IMR-90 (cell line): ENCODE data around the gene CA6. TPM values are rescaled to one million over a fixed set of nuclear protein-coding genes. Genes with fewer than 3 reads are reported as not detected.

Experiments
- ATAC-seq: fragments of 200-7000 bp; cut with Tn5 transposase; 2 replicates; pipeline ENCODE4 v1.9.1; 2020; ENCODE audit warnings: low read depth, mild to moderate bottlenecking, moderate library complexity
- BruUV-seq: library from RNA; stranded (reverse); fragments of 400-500 nt; replicated peaks from 2 replicates; lab custom pipeline; 2021; lab: Mats Ljungman, UMichigan
- CTCF ChIA-PET: fragments of 300-600 bp; formaldehyde crosslinking; extraction: SDS; loops from one replicate; lab custom pipeline; 2021; ENCODE audit warnings: antibody characterized with exemption; lab: Yijun Ruan, JAX
- POLR2A ChIA-PET: fragments of 300-600 bp; sonication (Branson Sonifier 250); formaldehyde crosslinking; loops from one replicate; lab custom pipeline; 2022; ENCODE audit warnings: antibody characterized with exemption; ENCODE audit not compliant: unreplicated experiment; lab: Charles Lee
- DNase-seq: peaks from one replicate; pipeline ENCODE4 v3.0.0; 2013
- H2AFZ ChIP-seq: replicated peaks from 2 replicates; pipeline ENCODE3; 2013; ENCODE audit warnings: low read length, mild to moderate bottlenecking; ENCODE audit not compliant: poor library complexity
- H2AK5ac ChIP-seq: 2 replicates; pipeline ENCODE4 v1.6.1; 2013; ENCODE audit warnings: low read depth, low read length, inconsistent platforms
- H2AK9ac ChIP-seq: replicated peaks from 2 replicates; pipeline ENCODE3; 2013; ENCODE audit warnings: mild to moderate bottlenecking, low read depth, low read length, moderate library complexity; ENCODE audit not compliant: poor library complexity
- H2BK120ac ChIP-seq: 2 replicates; pipeline ENCODE4 v1.6.1; 2013; ENCODE audit warnings: low read depth, low read length, inconsistent platforms
- H2BK15ac ChIP-seq: 3 replicates; pipeline ENCODE4 v1.6.1; 2013; ENCODE audit warnings: low read depth, low read length, inconsistent platforms
- H2BK20ac ChIP-seq: 2 replicates; pipeline ENCODE4 v1.6.1; 2013; ENCODE audit warnings: low read depth, mild to moderate bottlenecking, inconsistent platforms, low read length, moderate library complexity
- H2BK5ac ChIP-seq: 2 replicates; pipeline ENCODE4 v1.6.1; 2013; ENCODE audit warnings: mild to moderate bottlenecking, low read depth, low read length, inconsistent platforms; ENCODE audit not compliant: poor library complexity, severe bottlenecking
- H3K14ac ChIP-seq: replicated peaks from 2 replicates; pipeline ENCODE4 v1.6.1; 2013; ENCODE audit warnings: low read depth, low read length, inconsistent platforms
- H3K18ac ChIP-seq: 2 replicates; pipeline ENCODE4 v1.6.1; 2013; ENCODE audit warnings: low read depth, low read length, control low read depth
- H3K23ac ChIP-seq: 2 replicates; pipeline ENCODE4 v1.6.1; 2013; ENCODE audit warnings: low read depth, low read length, inconsistent platforms
- H3K27ac ChIP-seq: 2 replicates; pipeline ENCODE4 v1.5.1; 2013; ENCODE audit warnings: mild to moderate bottlenecking, control low read depth, low read length; ENCODE audit not compliant: insufficient read depth
- H3K27me3 ChIP-seq: 2 replicates; pipeline ENCODE4 v1.6.1; 2013; ENCODE audit warnings: low read length; ENCODE audit not compliant: control insufficient read depth, insufficient read depth
- H3K36me3 ChIP-seq: 2 replicates; pipeline ENCODE4 v1.6.1; 2013; ENCODE audit warnings: low read length, mixed read lengths; ENCODE audit not compliant: control insufficient read depth, insufficient read depth
- H3K4ac ChIP-seq: 2 replicates; pipeline ENCODE4 v1.6.1; 2013; ENCODE audit warnings: low read depth, low read length, inconsistent platforms
- H3K4me1 ChIP-seq: 2 replicates; pipeline ENCODE4 v1.6.1; 2013; ENCODE audit warnings: low read length, mixed read lengths; ENCODE audit not compliant: control insufficient read depth, insufficient read depth
- H3K4me2 ChIP-seq: 2 replicates; pipeline ENCODE4 v1.6.1; 2013; ENCODE audit warnings: low read depth, mild to moderate bottlenecking, control low read depth, low read length, moderate library complexity
- H3K4me3 ChIP-seq: 2 replicates; pipeline ENCODE4 v1.5.1; 2013; ENCODE audit warnings: low read depth, mild to moderate bottlenecking, control low read depth, low read length, moderate library complexity; ENCODE audit not compliant: insufficient read depth
- H3K56ac ChIP-seq: 2 replicates; pipeline ENCODE4 v1.6.1; 2013; ENCODE audit warnings: low read length, inconsistent platforms; ENCODE audit not compliant: insufficient read depth; ENCODE audit errors: extremely low read depth
- H3K79me1 ChIP-seq, 2 experiments: 2 replicates each; pipeline ENCODE4 v1.6.1; 2013; ENCODE audit warnings: low read length in 2 of 2, inconsistent platforms in 1 of 2, low read depth in 1 of 2
- H3K9ac ChIP-seq: 2 replicates; pipeline ENCODE4 v1.6.1; 2013; ENCODE audit warnings: low read depth, low read length, control low read depth
- H3K9me1 ChIP-seq: 2 replicates; pipeline ENCODE4 v1.6.1; 2013; ENCODE audit warnings: low read length, inconsistent platforms; ENCODE audit not compliant: insufficient read depth
- H3K9me3 ChIP-seq: 2 replicates; pipeline ENCODE4 v1.6.1; 2013; ENCODE audit warnings: low read length; ENCODE audit not compliant: control insufficient read depth, insufficient read depth
- H4K20me1 ChIP-seq: 2 replicates; pipeline ENCODE4 v1.6.1; 2013; ENCODE audit warnings: low read length, inconsistent platforms; ENCODE audit not compliant: insufficient read depth
- H4K5ac ChIP-seq: 2 replicates; pipeline ENCODE4 v1.6.1; 2013; ENCODE audit warnings: mild to moderate bottlenecking, low read depth, low read length, control low read depth
- H4K8ac ChIP-seq, 2 experiments: 2 replicates each; pipeline ENCODE4 v1.6.1; 2013; ENCODE audit warnings: low read depth in 2 of 2, low read length in 2 of 2, control low read depth in 1 of 2, inconsistent platforms in 1 of 2
- H4K91ac ChIP-seq: 2 replicates; pipeline ENCODE4 v1.6.1; 2013; ENCODE audit warnings: low read depth, low read length, inconsistent platforms; ENCODE audit not compliant: insufficient read depth
- BHLHE40 ChIP-seq: fragments of 150-350 bp; IDR thresholded peaks from 2 replicates; pipeline ENCODE4 v1.6.1; 2016; ENCODE audit warnings: mild to moderate bottlenecking, low read depth, low read length
- CEBPB ChIP-seq: IDR thresholded peaks from 2 replicates; pipeline ENCODE4 v1.6.1; 2012; ENCODE audit warnings: low read depth, low read length, improper control_type of control experiment
- CHD1 ChIP-seq: IDR thresholded peaks from 2 replicates; pipeline ENCODE4 v1.6.1; 2012; ENCODE audit warnings: low read depth, low read length, improper control_type of control experiment
- FOS ChIP-seq: fragments of 150-350 bp; IDR thresholded peaks from 2 replicates; pipeline ENCODE4 v1.6.1; 2016; ENCODE audit warnings: low read depth, low read length
- MAFK ChIP-seq: IDR thresholded peaks from 2 replicates; pipeline ENCODE4 v1.6.1; 2012; ENCODE audit warnings: low read depth, low read length, improper control_type of control experiment
- MAZ ChIP-seq: IDR thresholded peaks from 2 replicates; pipeline ENCODE4 v1.6.1; 2012; ENCODE audit warnings: low read depth, mild to moderate bottlenecking, low read length, improper control_type of control experiment, moderate library complexity, borderline replicate concordance
- MXI1 ChIP-seq: IDR thresholded peaks from 2 replicates; pipeline ENCODE4 v1.6.1; 2012; ENCODE audit warnings: low read depth, mild to moderate bottlenecking, low read length, moderate library complexity, borderline replicate concordance
- NFE2L2 ChIP-seq: fragments of 150-350 bp; IDR thresholded peaks from 2 replicates; pipeline ENCODE4 v1.6.1; 2016; ENCODE audit warnings: low read depth, mild to moderate bottlenecking, low read length
- POLR2A ChIP-seq: IDR thresholded peaks from 2 replicates; pipeline ENCODE4 v1.6.1; 2012; ENCODE audit warnings: mild to moderate bottlenecking, low read depth, low read length
- RAD21 ChIP-seq: IDR thresholded peaks from 2 replicates; pipeline ENCODE4 v1.6.1; 2012; ENCODE audit warnings: low read length, improper control_type of control experiment
- RCOR1 ChIP-seq: IDR thresholded peaks from 2 replicates; pipeline ENCODE4 v1.6.1; 2012; ENCODE audit warnings: mild to moderate bottlenecking, low read length, improper control_type of control experiment; ENCODE audit not compliant: insufficient replicate concordance
- RFX5 ChIP-seq: IDR thresholded peaks from 2 replicates; pipeline ENCODE4 v1.8.0; 2012; ENCODE audit warnings: low read depth, mild to moderate bottlenecking, low read length, moderate library complexity
- WGBS, 2 experiments: methylation state at CpG; one replicate each; pipeline versions ENCODE4 v1.1.5 to v1.1.7; 2013; ENCODE audit warnings: missing lambda C conversion rate in 2 of 2; ENCODE audit not compliant: insufficient read length in 1 of 2; ENCODE audit errors: extremely low coverage in 2 of 2; 5-methylcytosine and 5-hydroxymethylcytosine counted together
- dilution Hi-C: fragments of 300-500 bp; cut with HindIII; formaldehyde crosslinking; loops from one replicate; pipeline ENCODE4 v1.14.3; 2018; ENCODE audit warnings: low sequenced_read_pairs; ENCODE audit not compliant: unreplicated experiment
- in situ Hi-C: fragments of 300-500 bp; cut with MboI; formaldehyde crosslinking; loops from 3 replicates; pipeline ENCODE4 v1.14.3; 2019; ENCODE audit warnings: low sequenced_read_pairs, inconsistent platforms, mixed read lengths
- intact Hi-C: fragments of 100-400 bp; cut with micrococcal nuclease; formaldehyde crosslinking; loops from 2 replicates; pipeline ENCODE4 v1.10.0; 2022
- polyA plus RNA-seq, 3 experiments: library from polyadenylated mRNA; depleted of rRNA; stranded (reverse); fragments of >200 nt; gene quantifications; 2 replicates each; pipeline ENCODE4 v1.2.3, GENCODE V29; 2012; ENCODE audit warnings: low replicate concordance in 1 of 3
- total RNA-seq: library from RNA; depleted of rRNA; stranded (reverse); fragments of >200 nt; gene quantifications from 2 replicates; pipeline ENCODE4 v1.2.3, GENCODE V29; 2012
- TF ChIP-seq, protein P1 (sequence below): fragments of 150-350 bp; IDR thresholded peaks from 2 replicates; pipeline ENCODE4 v1.6.1; 2017; ENCODE audit warnings: mild to moderate bottlenecking, antibody characterized with exemption, low read length, low read depth
- TF ChIP-seq, protein P2 (sequence below): fragments of 150-350 bp; IDR thresholded peaks from 2 replicates; pipeline ENCODE4 v1.6.1; 2016; ENCODE audit warnings: low read depth, mild to moderate bottlenecking, low read length, moderate library complexity, borderline replicate concordance

The CA6 gene
- total and polyA plus RNA-seq, 2 of the 4 experiments (the other 2 are of a cell fraction) = not detected

DNA sequence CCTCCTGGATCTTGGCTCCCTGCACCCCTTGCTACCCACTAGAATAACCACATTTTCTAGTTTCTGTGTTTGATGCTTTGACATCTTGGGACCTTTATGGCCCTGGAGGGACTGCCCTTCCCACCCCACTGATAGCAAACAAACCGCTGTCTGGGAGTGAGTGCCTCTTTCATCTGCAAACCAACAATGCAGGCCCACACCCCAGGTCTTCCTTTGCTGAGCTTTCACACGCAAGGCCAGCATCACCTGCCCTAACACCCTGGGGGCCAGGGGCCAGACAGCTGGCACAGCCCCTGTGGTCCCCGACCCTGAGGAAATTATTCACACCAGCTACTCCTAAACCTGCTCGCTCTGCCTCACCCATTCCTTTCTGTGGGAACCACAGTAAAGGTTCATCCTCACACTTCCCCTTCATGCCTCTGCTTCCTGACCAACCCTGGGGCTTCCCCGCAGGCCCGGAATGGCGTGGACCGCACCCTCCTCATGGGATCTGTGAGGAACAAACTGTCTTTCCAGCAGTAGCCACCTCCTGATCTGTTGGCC is 65.2 kb downstream of the CA6 start:
- no peaks in the 10 kb centered on the region for H4K20me1 ChIP-seq
- H3K56ac ChIP-seq = no peak overlapping the region
- CTCF ChIA-PET = no interaction called here
- H3K23ac ChIP-seq = no peak overlapping the region
- H4K91ac ChIP-seq = no peak overlapping the region
- no peak overlapping the region for H2BK5ac ChIP-seq
- H3K14ac ChIP-seq = no peak overlapping the region
- 82% methylated on average over 2 of the region's 8 CpGs; no CpG with 5 or more reads in 1 of the 2 experiments for WGBS, 2 experiments
- H3K79me1 ChIP-seq = no peaks in the 10 kb centered on the region
- DNase-seq = no peak
- H3K9me1 ChIP-seq = no peaks in the 10 kb centered on the region
- POLR2A ChIA-PET = interaction anchor here (0.6 kb wide), 1 partner anchor 207 kb away, joined by 8 read pairs; no protein-coding TSS in a partner anchor
- no peak overlapping the region for H3K4ac ChIP-seq
- no peak overlapping the region for H2BK20ac ChIP-seq
- H2BK120ac ChIP-seq = no peak overlapping the region
- H3K4me2 ChIP-seq = no peak overlapping the region
- TF ChIP-seq BHLHE40 = no peak
- TF ChIP-seq POLR2A = no peak
- TF ChIP-seq CEBPB = no peak
- TF ChIP-seq, protein P1, sequence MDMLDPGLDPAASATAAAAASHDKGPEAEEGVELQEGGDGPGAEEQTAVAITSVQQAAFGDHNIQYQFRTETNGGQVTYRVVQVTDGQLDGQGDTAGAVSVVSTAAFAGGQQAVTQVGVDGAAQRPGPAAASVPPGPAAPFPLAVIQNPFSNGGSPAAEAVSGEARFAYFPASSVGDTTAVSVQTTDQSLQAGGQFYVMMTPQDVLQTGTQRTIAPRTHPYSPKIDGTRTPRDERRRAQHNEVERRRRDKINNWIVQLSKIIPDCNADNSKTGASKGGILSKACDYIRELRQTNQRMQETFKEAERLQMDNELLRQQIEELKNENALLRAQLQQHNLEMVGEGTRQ = no peak
- TF ChIP-seq, protein P2, sequence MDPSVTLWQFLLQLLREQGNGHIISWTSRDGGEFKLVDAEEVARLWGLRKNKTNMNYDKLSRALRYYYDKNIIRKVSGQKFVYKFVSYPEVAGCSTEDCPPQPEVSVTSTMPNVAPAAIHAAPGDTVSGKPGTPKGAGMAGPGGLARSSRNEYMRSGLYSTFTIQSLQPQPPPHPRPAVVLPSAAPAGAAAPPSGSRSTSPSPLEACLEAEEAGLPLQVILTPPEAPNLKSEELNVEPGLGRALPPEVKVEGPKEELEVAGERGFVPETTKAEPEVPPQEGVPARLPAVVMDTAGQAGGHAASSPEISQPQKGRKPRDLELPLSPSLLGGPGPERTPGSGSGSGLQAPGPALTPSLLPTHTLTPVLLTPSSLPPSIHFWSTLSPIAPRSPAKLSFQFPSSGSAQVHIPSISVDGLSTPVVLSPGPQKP = no peak
- no peak for TF ChIP-seq MXI1
- no peak for TF ChIP-seq MAFK
- TF ChIP-seq RAD21 = no peak
- TF ChIP-seq CHD1 = no peak
- no peak for TF ChIP-seq MAZ
- no peak for TF ChIP-seq NFE2L2
- no peak for TF ChIP-seq RFX5
- no peak for TF ChIP-seq RCOR1
- no peak for TF ChIP-seq FOS
- no peak overlapping the region for H3K9ac ChIP-seq
- H3K18ac ChIP-seq = no peak overlapping the region
- no peak overlapping the region for H3K4me3 ChIP-seq
- no peak overlapping the region for H2AK5ac ChIP-seq
- H3K4me1 ChIP-seq = peaks cover 1% of the 10 kb centered on the region; the same call in 1 of the 2 replicates
- in situ Hi-C loops (no loop called here), dilution Hi-C loops (no loop called here), intact Hi-C loops (loop anchor here (1.0 kb wide), 1 partner anchor 90 kb away; no protein-coding TSS in a partner anchor)
- H3K27me3 ChIP-seq = peaks cover 13% of the 10 kb centered on the region
- H4K5ac ChIP-seq = no peak overlapping the region
- no peak overlapping the region for H3K27ac ChIP-seq
- no peaks in the 10 kb centered on the region for H3K36me3 ChIP-seq
- no peak for ATAC-seq
- no peaks in the 10 kb centered on the region for H3K9me3 ChIP-seq
- no peak overlapping the region for H4K8ac ChIP-seq
- no peak overlapping the region for H2BK15ac ChIP-seq
- H2AK9ac ChIP-seq = no peak overlapping the region
- no TSS peak for BruUV-seq
- H2AFZ ChIP-seq = no peak overlapping the region
